Measurements from ENCODE around the gene TFPI.
A peak's percentile ranks its signal among the peaks of the same experiment; 100 is the strongest.

Gene TFPI

DNA sequence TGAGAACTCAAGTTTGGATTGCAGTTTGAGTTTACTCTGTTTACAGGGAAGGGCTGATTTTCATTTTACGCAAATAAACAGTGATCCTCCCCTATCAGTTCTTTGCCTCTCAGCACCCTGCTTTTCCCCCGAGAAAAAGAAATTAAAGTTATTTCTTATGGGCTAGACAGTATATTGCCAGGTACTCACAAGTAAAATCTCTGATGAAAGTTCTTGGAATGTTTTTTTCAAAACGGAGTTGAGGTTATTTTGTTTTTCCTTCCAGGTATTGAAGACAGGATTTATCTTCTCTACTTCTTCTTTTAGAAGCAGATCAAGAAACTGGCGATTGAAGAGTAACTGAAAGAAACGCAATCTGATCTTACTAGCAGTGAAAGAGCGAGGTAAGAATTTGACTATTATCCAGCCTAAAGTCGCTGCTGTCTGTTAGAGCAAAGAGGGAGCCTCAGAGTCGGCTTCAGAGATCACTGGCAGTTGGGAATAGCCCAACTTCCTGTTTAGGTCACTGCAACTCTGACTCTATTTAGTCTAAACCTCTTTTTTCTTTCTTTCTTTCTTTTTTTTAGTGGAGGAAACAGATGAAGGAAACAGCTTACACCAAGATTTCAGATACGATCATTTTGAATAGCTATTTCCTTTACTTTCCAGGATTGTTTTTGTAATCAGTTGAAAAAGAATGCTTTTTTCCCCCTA, at the start of gene TFPI:
Gene TFPI (minus strand): TSS at position 425 of the 693 bp plus-strand sequence. CDS start 50,667 bp downstream, outside the sequence.
- FAIRE-seq = no peak
- no peak for TF ChIP-seq CTCF (IDR thresholded peaks at IDR 0.05; ENCODE audit: insufficient read depth, missing control alignments)
- no peak for DNase-seq (ENCODE audit: insufficient read length, low spot score)

- DNase-seq (ENCODE audit: insufficient read length, low spot score) (no peak), FAIRE-seq (no peak)
- TF ChIP-seq CTCF (IDR thresholded peaks at IDR 0.05; ENCODE audit: insufficient read depth, missing control alignments) = peak; percentile 24
Observed at GRCh38 chr2:187594801-187595200, 40.6 kb upstream of the TFPI start.

- no peak for TF ChIP-seq CTCF (IDR thresholded peaks at IDR 0.05; ENCODE audit: insufficient read depth, missing control alignments)
- DNase-seq (ENCODE audit: insufficient read length, low spot score) (no peak), FAIRE-seq (no peak)
Observed at GRCh38 chr2:187593697-187594096, 39.5 kb upstream of the TFPI start.

GRCh38 chr2:187593098-187593497, 38.9 kb upstream of the TFPI start:
- no peak for TF ChIP-seq CTCF (IDR thresholded peaks at IDR 0.05; ENCODE audit: insufficient read depth, missing control alignments)
- DNase-seq (ENCODE audit: insufficient read length, low spot score) (no peak), FAIRE-seq (no peak)

DNA sequence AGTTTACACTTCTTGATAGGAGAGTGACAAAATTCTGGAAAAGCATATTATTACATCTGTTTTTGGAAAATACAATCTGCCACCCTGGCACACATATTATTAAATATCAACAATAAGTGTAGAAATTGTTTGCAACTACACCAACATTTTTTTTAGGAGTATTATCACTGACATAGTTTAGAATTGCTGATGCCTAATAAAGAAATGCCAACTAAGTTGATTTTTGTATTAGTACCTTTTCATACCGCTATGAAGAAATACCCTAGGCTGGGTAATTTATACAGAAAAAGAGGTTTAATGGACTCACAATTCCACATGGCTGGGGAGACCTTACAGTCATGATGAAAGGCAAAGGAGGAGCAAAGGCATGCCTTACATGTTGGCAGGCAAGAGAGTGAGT, 35.9 kb upstream of the TFPI start:
- FAIRE-seq (no peak), DNase-seq (ENCODE audit: insufficient read length, low spot score) (no peak)
- no peak for TF ChIP-seq CTCF (IDR thresholded peaks at IDR 0.05; ENCODE audit: insufficient read depth, missing control alignments)

- no peak for FAIRE-seq
- TF ChIP-seq CTCF (IDR thresholded peaks at IDR 0.05; ENCODE audit: insufficient read depth, missing control alignments) = no peak
- no peak for DNase-seq (ENCODE audit: insufficient read length, low spot score)
Observed at GRCh38 chr2:187586011-187586641, 31.9 kb upstream of the TFPI start.

Data from D721Med (cell line).